HCT116 (cell line): ENCODE measurements around the gene SYNGR1.

Experiments
- CTCF ChIP-seq, 3 experiments: fragments of 200-600 bp in 1 of 3; sonication (generic) in 1 of 3; IDR thresholded peaks in 2 of 3; conservative IDR thresholded peaks in 1 of 3; 2 replicates each; pipeline ENCODE4 v1.5.1; 2012 to 2017; ENCODE audit warnings: low read depth in 2 of 3, low read length in 2 of 3, antibody characterized with exemption in 1 of 3, borderline replicate concordance in 1 of 3, control low read depth in 1 of 3, mild to moderate bottlenecking in 1 of 3, mixed read lengths in 1 of 3, mixed run types in 1 of 3, moderate library complexity in 1 of 3; ENCODE audit not compliant: insufficient read depth in 1 of 3
- EGR1 ChIP-seq: IDR thresholded peaks from 2 replicates; pipeline ENCODE4 v1.6.1; 2012; ENCODE audit warnings: low read depth
- EZH2 ChIP-seq: fragments of 200-600 bp; sonication (generic); IDR thresholded peaks from 2 replicates; pipeline ENCODE4 v1.6.1; 2017; ENCODE audit warnings: antibody characterized with exemption, mixed run types
- MAX ChIP-seq: IDR thresholded peaks from 2 replicates; pipeline ENCODE4 v1.6.1; 2012
- POLR2A ChIP-seq: IDR thresholded peaks from 2 replicates; pipeline ENCODE4 v1.7.0; 2011; ENCODE audit warnings: borderline replicate concordance; ENCODE audit not compliant: insufficient read depth, insufficient read length; ENCODE audit errors: extremely low read depth
- POLR2AphosphoS5 ChIP-seq: IDR thresholded peaks from 2 replicates; pipeline ENCODE4 v1.6.1; 2011; ENCODE audit warnings: mild to moderate bottlenecking, low read depth, low read length, moderate library complexity
- RAD21 ChIP-seq: IDR thresholded peaks from 2 replicates; pipeline ENCODE4 v1.6.1; 2012; ENCODE audit warnings: low read depth, mild to moderate bottlenecking
- SP1 ChIP-seq: IDR thresholded peaks from 2 replicates; pipeline ENCODE4 v1.6.1; 2012; ENCODE audit warnings: low read depth
- YY1 ChIP-seq: IDR thresholded peaks from 2 replicates; pipeline ENCODE4 v1.6.1; 2011; ENCODE audit warnings: low read length, low read depth, moderate library complexity, mild to moderate bottlenecking; ENCODE audit not compliant: insufficient replicate concordance; ENCODE audit errors: extremely low read depth

- TF ChIP-seq MAX: no peak
- TF ChIP-seq EZH2: no peak
- TF ChIP-seq POLR2A: no peak
- TF ChIP-seq CTCF (IDR thresholded peaks at IDR 0.05 in 2 of 3, conservative IDR thresholded peaks at IDR 0.05 in 1 of 3; ENCODE audit: borderline replicate concordance in 1 of 3, insufficient read depth in 1 of 3, low read depth in 2 of 3, low read length in 2 of 3): no peak
- TF ChIP-seq POLR2AphosphoS5: no peak
- no peak for TF ChIP-seq YY1
- TF ChIP-seq SP1: no peak
- TF ChIP-seq RAD21: no peak
- no peak for TF ChIP-seq EGR1
These were observed 67.8 kb downstream of the SYNGR1 start for GRCh38 chr22:39417641-39418040.
